Psoas muscle (tissue), 8 donors: ENCODE data around the gene METTL1. TPM values are rescaled to one million over a fixed set of nuclear protein-coding genes. Genes with fewer than 3 reads are reported as not detected.

Experiments
- ATAC-seq, 4 donors: fragments of 200-7000 bp; cut with Tn5 transposase; one replicate each; pipeline ENCODE4 v1.9.1; 2020; ENCODE audit warnings: moderate library complexity in 3 of 4, mild to moderate bottlenecking in 2 of 4
- DNase-seq, 2 donors: peaks; one replicate each; pipeline ENCODE4 v3.0.0-alpha.2; 2020
- H3K27ac ChIP-seq: fragments of 200-600 bp; one replicate; pipeline ENCODE4 v1.8.0; 2022
- H3K27me3 ChIP-seq, 3 donors: fragments of 200-600 bp in 1 of 3; one replicate each; pipeline versions ENCODE4 v1.6.1 to v1.8.0; 2013 to 2022; ENCODE audit warnings: low read length in 2 of 3, mild to moderate bottlenecking in 2 of 3, moderate library complexity in 1 of 3; ENCODE audit not compliant: insufficient read depth in 3 of 3
- H3K36me3 ChIP-seq, 2 donors: fragments of 200-600 bp in 1 of 2; one replicate each; pipeline versions ENCODE4 v1.6.1 to v1.8.0; 2013 to 2022; ENCODE audit warnings: low read depth in 1 of 2, mild to moderate bottlenecking in 1 of 2, moderate library complexity in 1 of 2; ENCODE audit not compliant: insufficient read depth in 1 of 2
- H3K4me1 ChIP-seq: fragments of 200-600 bp; one replicate; pipeline ENCODE4 v1.8.0; 2022
- H3K4me3 ChIP-seq: fragments of 200-600 bp; one replicate; pipeline ENCODE4 v1.8.0; 2022; ENCODE audit warnings: mild to moderate bottlenecking
- H3K9me3 ChIP-seq: fragments of 200-600 bp; one replicate; pipeline ENCODE4 v1.8.0; 2022
- WGBS, 3 donors: extraction: QIAGEN DNeasy Blood & Tissue Kit; methylation state at CpG; one replicate each; pipeline versions ENCODE4 v1.1.6 to v1.1.7; 2013; 5-methylcytosine and 5-hydroxymethylcytosine counted together
- intact Hi-C, 2 donors: fragments of 100-400 bp; cut with DNase I; formaldehyde crosslinking; loops; one replicate each; pipeline versions ENCODE4 v1.11.0 to v1.14.2; 2022
- polyA plus RNA-seq, 3 donors: library from polyadenylated mRNA; stranded (reverse); fragments of 200-250 nt; gene quantifications; one replicate each; pipeline ENCODE4 v1.2.3, GENCODE V29; 2013
- total RNA-seq, 4 donors: library from RNA; stranded (reverse); fragmentation: NEBNext Ultra II Directional in 2 of 4; extraction: Animal tissue kit (Norgen Biotek cat#: 25700) in 2 of 4; gene quantifications; one replicate each; pipeline versions ENCODE4 v1.2.1 to v1.2.4, GENCODE V29; 2021 to 2023
- TF ChIP-seq, protein P1 (sequence below): fragments of 200-600 bp; IDR thresholded peaks from one replicate; pipeline ENCODE4 v1.8.0; 2022; ENCODE audit warnings: antibody characterized with exemption
- donor health status: healthy with polysubstance abuse.
- donor health status: DM: no; HTN: no; CAD: no; lungs with moderate emphysema.
- donor health status: Bipolar disorder and iron deficiency.
- donor health status: healthy.
- donor health status: DM: yes; HTN: yes; CAD: no.
- donor health status: DM: no; HTN: no; CAD: no.
- donor health status: DM: no; HTN: no; CAD: no.
- donor health status: DM: yes; HTN: yes; CAD: no.

The METTL1 gene
- total and polyA plus RNA-seq, 7 donors: 18.8 to 80.9 (median 26.3) TPM

- Histone ChIP-seq H3K4me1 (peaks cover 24% of the 10 kb centered on the region), H3K27me3 (peaks cover 0 to 52% (median 29%) of the 10 kb centered on the region in 3 donors), H3K36me3 (peaks cover 7 to 34% of the 10 kb centered on the region in 2 donors), H3K9me3 (no peaks in the 10 kb centered on the region), H3K27ac (no peak within 1 kb of the TSS), H3K4me3 (peak within 1 kb of the TSS; percentile 51)
- no peak for DNase-seq
- peak; percentile 8 to 50 (median 24) for ATAC-seq
- TF ChIP-seq, protein P1, sequence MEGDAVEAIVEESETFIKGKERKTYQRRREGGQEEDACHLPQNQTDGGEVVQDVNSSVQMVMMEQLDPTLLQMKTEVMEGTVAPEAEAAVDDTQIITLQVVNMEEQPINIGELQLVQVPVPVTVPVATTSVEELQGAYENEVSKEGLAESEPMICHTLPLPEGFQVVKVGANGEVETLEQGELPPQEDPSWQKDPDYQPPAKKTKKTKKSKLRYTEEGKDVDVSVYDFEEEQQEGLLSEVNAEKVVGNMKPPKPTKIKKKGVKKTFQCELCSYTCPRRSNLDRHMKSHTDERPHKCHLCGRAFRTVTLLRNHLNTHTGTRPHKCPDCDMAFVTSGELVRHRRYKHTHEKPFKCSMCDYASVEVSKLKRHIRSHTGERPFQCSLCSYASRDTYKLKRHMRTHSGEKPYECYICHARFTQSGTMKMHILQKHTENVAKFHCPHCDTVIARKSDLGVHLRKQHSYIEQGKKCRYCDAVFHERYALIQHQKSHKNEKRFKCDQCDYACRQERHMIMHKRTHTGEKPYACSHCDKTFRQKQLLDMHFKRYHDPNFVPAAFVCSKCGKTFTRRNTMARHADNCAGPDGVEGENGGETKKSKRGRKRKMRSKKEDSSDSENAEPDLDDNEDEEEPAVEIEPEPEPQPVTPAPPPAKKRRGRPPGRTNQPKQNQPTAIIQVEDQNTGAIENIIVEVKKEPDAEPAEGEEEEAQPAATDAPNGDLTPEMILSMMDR: no peak
- intact Hi-C loops: no loop called here
- 4 to 5% (median 5%) methylated on average over 38 of the region's 38 CpGs for WGBS, 3 donors
Observed at GRCh38 chr12:57766464-57767304, 5.2 kb downstream of the METTL1 start, which contains the start of gene CYP27B1. Gene CYP27B1, minus strand, starts transcription at chr12:57767078. Its CDS starts 37 bp downstream, at chr12:57767041.

GRCh38 chr12:57765698-57766463 is 6.0 kb downstream of the METTL1 start:
- Histone ChIP-seq H3K27ac (no peak overlapping the region), H3K4me3 (peak overlapping the region; percentile 51), H3K4me1 (peaks cover 19% of the 10 kb centered on the region), H3K9me3 (no peaks in the 10 kb centered on the region), H3K27me3 (peaks cover 0 to 54% (median 29%) of the 10 kb centered on the region in 3 donors), H3K36me3 (peaks cover 7 to 33% of the 10 kb centered on the region in 2 donors)
- TF ChIP-seq, protein P1: no peak
- intact Hi-C loops: no loop called here
- WGBS, 3 donors: 3 to 4% (median 4%) methylated on average over 40 of the region's 40 CpGs
- peak; percentile 9 to 41 (median 21) for ATAC-seq
- no peak for DNase-seq

DNA sequence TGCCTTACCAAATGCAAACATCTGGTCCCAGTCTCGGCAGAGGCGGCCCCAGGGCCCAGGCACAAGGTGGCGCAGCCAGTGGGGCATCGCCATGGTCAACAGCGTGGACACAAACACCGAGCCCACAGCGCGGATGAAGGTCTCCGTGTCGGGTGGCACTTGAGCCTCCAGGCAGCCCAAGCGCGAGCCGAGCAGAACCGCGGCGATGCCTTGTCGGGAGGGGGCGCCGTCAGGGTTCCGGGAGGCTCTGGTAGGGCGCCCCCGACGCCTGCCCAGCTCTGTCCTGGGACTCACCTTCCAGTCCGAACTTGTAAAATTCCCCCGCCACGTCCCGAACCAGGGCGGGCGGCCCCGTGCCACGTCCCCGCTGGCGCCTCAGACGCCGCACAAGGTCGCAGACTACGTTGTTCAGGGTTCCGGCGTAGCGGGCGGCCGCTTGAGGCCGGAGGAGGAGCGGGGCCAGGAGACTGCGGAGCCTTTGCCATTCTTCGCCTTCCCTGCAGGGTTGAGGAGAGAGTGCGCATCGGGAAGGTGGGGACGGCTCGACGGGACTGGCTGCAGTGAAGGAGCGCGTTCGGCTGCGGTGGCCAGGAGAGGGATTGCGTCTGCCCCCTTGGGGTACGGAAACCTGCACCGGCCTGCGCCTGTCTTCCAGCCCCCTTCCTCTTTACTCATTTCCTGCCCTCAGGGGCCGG is 6.8 kb downstream of the METTL1 start:
- H3K4me1 ChIP-seq: peaks cover 18% of the 10 kb centered on the region
- H3K27me3 ChIP-seq: peaks cover 0 to 54% (median 29%) of the 10 kb centered on the region in 3 donors
- peaks cover 7 to 25% of the 10 kb centered on the region in 2 donors for H3K36me3 ChIP-seq
- H3K4me3 ChIP-seq: peak overlapping the region; percentile 51
- H3K9me3 ChIP-seq: no peaks in the 10 kb centered on the region
- intact Hi-C loops: no loop called here
- whole genome bisulfite sequencing, 3 donors: 1 to 2% (median 1%) methylated on average over 51 to 60 of the region's 60 CpGs
- no peak overlapping the region for H3K27ac ChIP-seq
- ATAC-seq (peak; percentile 34 to 62 (median 44)), DNase-seq (peak; percentile 38 to 63)
- TF ChIP-seq, protein P1: no peak

GRCh38 chr12:57764662-57765002 is 7.3 kb downstream of the METTL1 start:
- Histone ChIP-seq H3K9me3 (no peaks in the 10 kb centered on the region), H3K27ac (no peak overlapping the region), H3K4me3 (peak overlapping the region; percentile 51), H3K36me3 (peaks cover 3 to 20% of the 10 kb centered on the region in 2 donors), H3K27me3 (peaks cover 0 to 54% (median 29%) of the 10 kb centered on the region in 3 donors), H3K4me1 (peaks cover 18% of the 10 kb centered on the region)
- TF ChIP-seq, protein P1: no peak
- WGBS, 3 donors: 19 to 21% (median 20%) methylated on average over 15 to 17 of the region's 17 CpGs
- intact Hi-C loops: no loop called here
- ATAC-seq: no peak
- DNase-seq: no peak
